Endothelial cell of umbilical vein (primary cell): ENCODE results near the gene HECTD4. TPM values are rescaled to one million over a fixed set of nuclear protein-coding genes. Genes with fewer than 3 reads are reported as not detected.

ENCODE experiments used
- BruUV-seq: library from RNA; stranded (reverse); fragments of 400-500 nt; replicated peaks from 2 replicates; lab custom pipeline; 2021; lab: Mats Ljungman, UMichigan
- CTCF ChIA-PET: fragments of 300-600, 350-600 bp; sonication (Branson Sonifier 250); formaldehyde crosslinking; loops from one replicate; lab custom pipeline; 2021; ENCODE audit warnings: antibody characterized with exemption, inconsistent platforms; lab: Charles Lee
- POLR2A ChIA-PET: fragments of 300-600, 350-600 bp; sonication (Branson Sonifier 250); formaldehyde crosslinking; loops from one replicate; lab custom pipeline; 2021; ENCODE audit warnings: antibody characterized with exemption, inconsistent platforms; lab: Charles Lee
- DNase-seq: peaks from one replicate; pipeline ENCODE4 v3.0.0-alpha.2; 2011; ENCODE audit warnings: low read depth, low spot score
- FAIRE-seq: peaks from 2 replicates; lab custom pipeline; 2011; peaks lifted over from hg19 to GRCh38; lab: Jason Lieb, UNC
- H2AFZ ChIP-seq: 2 replicates; pipeline ENCODE4 v1.6.0; 2012; ENCODE audit warnings: low read depth, low read length, control low read depth, inconsistent platforms
- H3K27ac ChIP-seq: 2 replicates; pipeline ENCODE4 v1.5.1; 2011; ENCODE audit warnings: low read depth, mild to moderate bottlenecking, control low read depth, low read length, moderate library complexity; ENCODE audit not compliant: insufficient read depth
- H3K27me3 ChIP-seq, 2 experiments: 2 replicates each; pipeline versions ENCODE4 v1.6.0 to v1.6.1; 2011; ENCODE audit warnings: low read length in 2 of 2, mixed read lengths in 1 of 2; ENCODE audit not compliant: control insufficient read depth in 2 of 2, insufficient read depth in 2 of 2
- H3K36me3 ChIP-seq, 2 experiments: 2 replicates in 1 of 2; 3 replicates in 1 of 2; pipeline ENCODE4 v1.5.1; 2011; ENCODE audit warnings: low read length in 2 of 2, mild to moderate bottlenecking in 1 of 2, moderate library complexity in 1 of 2; ENCODE audit not compliant: control insufficient read depth in 2 of 2, insufficient read depth in 2 of 2; ENCODE audit errors: extremely low read depth in 1 of 2
- H3K4me1 ChIP-seq: 3 replicates; pipeline ENCODE4 v1.5.1; 2011; ENCODE audit warnings: mild to moderate bottlenecking, low read length; ENCODE audit not compliant: control insufficient read depth, insufficient read depth; ENCODE audit errors: extremely low read depth
- H3K4me2 ChIP-seq: 2 replicates; pipeline ENCODE4 v1.6.1; 2011; ENCODE audit warnings: low read length, control low read depth, mixed read lengths; ENCODE audit not compliant: insufficient read depth
- H3K4me3 ChIP-seq, 3 experiments: fragments of 200-600 bp in 1 of 3; sonication (generic), shearing (Covaris generic) in 1 of 3; replicated peaks in 1 of 3; 2 replicates each; pipeline ENCODE4 v1.5.1; 2011 to 2016; ENCODE audit warnings: control low read depth in 3 of 3, low read length in 3 of 3, mild to moderate bottlenecking in 2 of 3, inconsistent platforms in 1 of 3, low read depth in 1 of 3, moderate library complexity in 1 of 3; ENCODE audit not compliant: insufficient read depth in 1 of 3
- H3K79me2 ChIP-seq: 2 replicates; pipeline ENCODE4 v1.6.0; 2012; ENCODE audit warnings: low read length, inconsistent platforms; ENCODE audit not compliant: control insufficient read depth, insufficient read depth
- H3K9ac ChIP-seq: replicated peaks from 2 replicates; pipeline ENCODE3; 2011; ENCODE audit warnings: low read length, control low read depth; ENCODE audit not compliant: insufficient read depth; ENCODE audit errors: extremely low read depth
- H3K9me1 ChIP-seq: replicated peaks from 3 replicates; pipeline ENCODE4 v1.6.0; 2011; ENCODE audit warnings: mild to moderate bottlenecking, low read length; ENCODE audit not compliant: control insufficient read depth, insufficient read depth; ENCODE audit errors: extremely low read depth
- H3K9me3 ChIP-seq: replicated peaks from 2 replicates; pipeline ENCODE4 v1.5.1; 2012; ENCODE audit warnings: low read length, inconsistent platforms; ENCODE audit not compliant: control insufficient read depth, insufficient read depth
- H4K20me1 ChIP-seq: replicated peaks from 2 replicates; pipeline ENCODE3; 2011; ENCODE audit warnings: mild to moderate bottlenecking, low read length; ENCODE audit not compliant: control insufficient read depth, insufficient read depth; ENCODE audit errors: extremely low read depth
- CTCF ChIP-seq, 2 donors: IDR thresholded peaks; 1 replicate in 1 of 2; 2 replicates in 1 of 2; pipeline ENCODE4 v1.5.1; 2011; ENCODE audit warnings: low read length in 2 of 2, mild to moderate bottlenecking in 2 of 2, moderate library complexity in 2 of 2, control low read depth in 1 of 2, inconsistent platforms in 1 of 2, low read depth in 1 of 2; ENCODE audit not compliant: insufficient read depth in 1 of 2; ENCODE audit errors: extremely low read depth in 1 of 2
- GATA2 ChIP-seq: IDR thresholded peaks from 2 replicates; pipeline ENCODE4 v1.7.0; 2011; ENCODE audit warnings: low read depth, mild to moderate bottlenecking, moderate library complexity, mixed read lengths, low read length; ENCODE audit not compliant: insufficient read length, insufficient read depth
- JUN ChIP-seq: IDR thresholded peaks from 2 replicates; pipeline ENCODE4 v1.6.1; 2011; ENCODE audit warnings: borderline replicate concordance, low read depth; ENCODE audit not compliant: insufficient read length, insufficient read depth
- MAX ChIP-seq: IDR thresholded peaks from 2 replicates; pipeline ENCODE4 v1.6.1; 2011; ENCODE audit not compliant: insufficient read depth, insufficient read length
- MYC ChIP-seq: IDR thresholded peaks from one replicate; pipeline ENCODE4 v1.6.1; 2011; ENCODE audit warnings: mild to moderate bottlenecking, low read depth, low read length
- POLR2A ChIP-seq: IDR thresholded peaks from 2 replicates; pipeline ENCODE4 v1.6.1; 2012; ENCODE audit warnings: low read depth, mild to moderate bottlenecking, control low read depth, low read length
- dilution Hi-C: fragments of 300-500 bp; cut with MboI; formaldehyde crosslinking; loops from one replicate; pipeline ENCODE4 v1.15.0; 2019; ENCODE audit warnings: low sequenced_read_pairs; ENCODE audit not compliant: extremely low pct_ligation_motif_present
- intact Hi-C: fragments of 100-400 bp; cut with micrococcal nuclease; formaldehyde crosslinking; loops from one replicate; pipeline ENCODE4 v1.10.0; 2022
- polyA plus RNA-seq, 4 experiments: library from polyadenylated mRNA; depleted of rRNA in 3 of 4; stranded (reverse) in 3 of 4; unstranded in 1 of 4; fragments of >200 nt; gene quantifications; 2 replicates each; pipeline versions ENCODE4 v1.2.1 to v1.2.3, GENCODE V29; 2011 to 2012; ENCODE audit warnings: missing spikeins in 1 of 4
- total RNA-seq: library from RNA; stranded (reverse); gene quantifications from 2 replicates; pipeline ENCODE4 v1.2.3, GENCODE V29; 2021

Gene HECTD4
- total and polyA plus RNA-seq, 2 donors (not counting 3 experiments of a cell fraction or from before 2014, with no cell fraction given), result 9.7 to 47.7 TPM

- dilution Hi-C loops (no loop called here), intact Hi-C loops (loop anchor here (1.0 to 2.0 kb wide), 2 partner anchors 10 to 17 kb away; partner anchors contain the start of gene NAA25)
- Histone ChIP-seq H3K9me1 (no peaks in the 10 kb centered on the region), H3K27me3 (peaks cover 0 to 2% of the 10 kb centered on the region in 2 experiments), H3K27ac (no peak overlapping the region), H3K4me2 (peak overlapping the region; percentile 44), H3K36me3 (no peaks in the 10 kb centered on the region), H2AFZ (peak overlapping the region; percentile 80), H3K9me3 (no peaks in the 10 kb centered on the region), H3K4me1 (peaks cover 20% of the 10 kb centered on the region), H3K9ac (peak overlapping the region; percentile 82), H4K20me1 (no peaks in the 10 kb centered on the region), H3K4me3 (peak overlapping the region; percentile 52 to 64 (median 61)), H3K79me2 (peaks cover 5% of the 10 kb centered on the region)
- DNase-seq (peak; percentile 43), FAIRE-seq (no peak)
- ChIA-PET CTCF (interaction anchor here (0.9 to 2.3 kb wide), 3 partner anchors 9 to 134 kb away, joined by 3 to 8 read pairs (median 6); no protein-coding TSS in a partner anchor), POLR2A (interaction anchor here (1.2 to 1.8 kb wide), 3 partner anchors 9 to 19 kb away, joined by 3 to 13 read pairs (median 4); no protein-coding TSS in a partner anchor)
- TF ChIP-seq CTCF (IDR thresholded peaks at IDR 0.05; ENCODE audit: extremely low read depth in 1 of 2, insufficient read depth in 1 of 2, low read depth in 1 of 2, low read length in 2 of 2), result no peak
- no peak for TF ChIP-seq JUN
- no peak for TF ChIP-seq POLR2A
- TF ChIP-seq MYC, result no peak
- no peak for TF ChIP-seq GATA2
- TF ChIP-seq MAX, result no peak
- BruUV-seq, result no TSS peak
Observed at GRCh38 chr12:112126000-112126438, 256.2 kb downstream of the HECTD4 start.
